GM21515 (cell line): Measurements from ENCODE around the gene MAP3K7CL.
A peak's percentile ranks its signal among the peaks of the same experiment; 100 is the strongest.

Experiments
- ATAC-seq: cut with Tn5 transposase; IDR thresholded peaks from one replicate; pipeline ENCODE4 v1.9.1; 2021; ENCODE audit not compliant: unreplicated experiment

The MAP3K7CL gene

GRCh38 chr21:29130270-29130969 lies at the start of gene MAP3K7CL:
TSS of gene MAP3K7CL (plus strand) at chr21:29130644. CDS start at chr21:29133345, 2,701 bp downstream.
- no peak for ATAC-seq

GRCh38 chr21:29082046-29082815 lies 48.2 kb upstream of the MAP3K7CL start:
- ATAC-seq, result no peak

GRCh38 chr21:29083306-29083705 lies 47.1 kb upstream of the MAP3K7CL start:
- no peak for ATAC-seq

GRCh38 chr21:29084372-29084771 lies 46.1 kb upstream of the MAP3K7CL start:
- no peak for ATAC-seq

- ATAC-seq, result no peak
Measured at GRCh38 chr21:29085106-29085752, 45.2 kb upstream of the MAP3K7CL start.

- no peak for ATAC-seq
Measured at GRCh38 chr21:29091033-29091432, 39.4 kb upstream of the MAP3K7CL start.

GRCh38 chr21:29092102-29092959 lies 38.1 kb upstream of the MAP3K7CL start:
- ATAC-seq, result no peak

- no peak for ATAC-seq
Measured at GRCh38 chr21:29096218-29097015, 34.0 kb upstream of the MAP3K7CL start.

GRCh38 chr21:29098156-29098555 lies 32.3 kb upstream of the MAP3K7CL start:
- ATAC-seq, result no peak

- no peak for ATAC-seq
Measured at GRCh38 chr21:29102791-29103257, 27.6 kb upstream of the MAP3K7CL start.

GRCh38 chr21:29104239-29104708 lies 26.2 kb upstream of the MAP3K7CL start:
- ATAC-seq, result no peak

GRCh38 chr21:29105218-29105617 lies 25.2 kb upstream of the MAP3K7CL start:
- ATAC-seq, result no peak

- ATAC-seq, result no peak
Measured at GRCh38 chr21:29114765-29115500, 15.5 kb upstream of the MAP3K7CL start.

GRCh38 chr21:29115899-29116298 lies 14.5 kb upstream of the MAP3K7CL start:
- no peak for ATAC-seq

- no peak for ATAC-seq
Measured at GRCh38 chr21:29117372-29117955, 13.0 kb upstream of the MAP3K7CL start.

GRCh38 chr21:29121759-29122158 lies 8.7 kb upstream of the MAP3K7CL start:
- peak; percentile 72 for ATAC-seq

GRCh38 chr21:29124645-29125044 lies 5.8 kb upstream of the MAP3K7CL start:
- ATAC-seq, result no peak

GRCh38 chr21:29125191-29125590 lies 5.3 kb upstream of the MAP3K7CL start:
- ATAC-seq, result peak; percentile 82

GRCh38 chr21:29125979-29126378 lies 4.5 kb upstream of the MAP3K7CL start:
- no peak for ATAC-seq
